Measurements from ENCODE around the gene CPA2. TPM values are rescaled to one million over a fixed set of nuclear protein-coding genes. Genes with fewer than 3 reads are reported as not detected.
A peak's percentile ranks its signal among the peaks of the same experiment; 100 is the strongest.
"Not testable (repeated sequence)": the region's sequence is repeated elsewhere in the genome, so short reads cannot be mapped to it uniquely, and the experiment has no call there.

CPA2 gene
- total RNA-seq, 1 donor, result not detected

GRCh38 chr7:130242198-130243014 lies 24.3 kb upstream of the CPA2 start:
- no peaks in the 10 kb centered on the region for H3K36me3 ChIP-seq (ENCODE audit: insufficient read depth, low read length)
- no peaks in the 10 kb centered on the region for H3K9me3 ChIP-seq (ENCODE audit: low read depth, low read length)
- DNase-seq (ENCODE audit: insufficient read length, low spot score, missing footprints), result peak; percentile 68
- no peak overlapping the region for H3K4me2 ChIP-seq (ENCODE audit: insufficient read depth, low read length)
- no peak overlapping the region for H2AFZ ChIP-seq (ENCODE audit: low read length)
- TF ChIP-seq CTCF (IDR thresholded peaks at IDR 0.05; ENCODE audit: extremely low read depth, low read depth, low read length), result peak; percentile 88
- H3K4me1 ChIP-seq (ENCODE audit: insufficient read depth, low read length), result peaks cover 4% of the 10 kb centered on the region
- H4K20me1 ChIP-seq (ENCODE audit: insufficient read depth, low read length), result no peaks in the 10 kb centered on the region
- H3K27me3 ChIP-seq (ENCODE audit: insufficient read depth, low read length), result no peaks in the 10 kb centered on the region
- H3K27ac ChIP-seq (ENCODE audit: low read depth, low read length), result no peak overlapping the region
- no peak overlapping the region for H3K4me3 ChIP-seq (ENCODE audit: insufficient read depth, low read length)
- no peaks in the 10 kb centered on the region for H3K79me2 ChIP-seq (ENCODE audit: insufficient read depth, low read length)

GRCh38 chr7:130243486-130243885 lies 23.2 kb upstream of the CPA2 start:
- H3K79me2 ChIP-seq (ENCODE audit: insufficient read depth, low read length); H3K9me3 ChIP-seq (ENCODE audit: low read depth, low read length); H3K4me3 ChIP-seq (ENCODE audit: insufficient read depth, low read length); H3K27ac ChIP-seq (ENCODE audit: low read depth, low read length); H4K20me1 ChIP-seq (ENCODE audit: insufficient read depth, low read length); H3K27me3 ChIP-seq (ENCODE audit: insufficient read depth, low read length); H3K36me3 ChIP-seq (ENCODE audit: insufficient read depth, low read length); DNase-seq (ENCODE audit: insufficient read length, low spot score, missing footprints); H3K4me1 ChIP-seq (ENCODE audit: insufficient read depth, low read length); H2AFZ ChIP-seq (ENCODE audit: low read length): not testable (repeated sequence)
- H3K4me2 ChIP-seq (ENCODE audit: insufficient read depth, low read length), result peak overlapping the region; percentile 30

GRCh38 chr7:130246491-130246890 lies 20.2 kb upstream of the CPA2 start:
- not testable (repeated sequence) for H2AFZ ChIP-seq (ENCODE audit: low read length); H3K27me3 ChIP-seq (ENCODE audit: insufficient read depth, low read length); H3K4me3 ChIP-seq (ENCODE audit: insufficient read depth, low read length); H3K4me2 ChIP-seq (ENCODE audit: insufficient read depth, low read length); DNase-seq (ENCODE audit: insufficient read length, low spot score, missing footprints); H3K79me2 ChIP-seq (ENCODE audit: insufficient read depth, low read length); H3K4me1 ChIP-seq (ENCODE audit: insufficient read depth, low read length); H3K9me3 ChIP-seq (ENCODE audit: low read depth, low read length); H4K20me1 ChIP-seq (ENCODE audit: insufficient read depth, low read length); H3K36me3 ChIP-seq (ENCODE audit: insufficient read depth, low read length); H3K27ac ChIP-seq (ENCODE audit: low read depth, low read length)

- H3K27me3 ChIP-seq (ENCODE audit: insufficient read depth, low read length); H2AFZ ChIP-seq (ENCODE audit: low read length); H3K36me3 ChIP-seq (ENCODE audit: insufficient read depth, low read length); H4K20me1 ChIP-seq (ENCODE audit: insufficient read depth, low read length); H3K4me2 ChIP-seq (ENCODE audit: insufficient read depth, low read length); DNase-seq (ENCODE audit: insufficient read length, low spot score, missing footprints); H3K79me2 ChIP-seq (ENCODE audit: insufficient read depth, low read length); H3K4me1 ChIP-seq (ENCODE audit: insufficient read depth, low read length); H3K4me3 ChIP-seq (ENCODE audit: insufficient read depth, low read length); H3K27ac ChIP-seq (ENCODE audit: low read depth, low read length); H3K9me3 ChIP-seq (ENCODE audit: low read depth, low read length): not testable (repeated sequence)
Observed at GRCh38 chr7:130248842-130249241, 17.8 kb upstream of the CPA2 start.

GRCh38 chr7:130249626-130250025 lies 17.0 kb upstream of the CPA2 start:
- not testable (repeated sequence) for H3K79me2 ChIP-seq (ENCODE audit: insufficient read depth, low read length); H3K27me3 ChIP-seq (ENCODE audit: insufficient read depth, low read length); H3K27ac ChIP-seq (ENCODE audit: low read depth, low read length); H3K4me1 ChIP-seq (ENCODE audit: insufficient read depth, low read length); H2AFZ ChIP-seq (ENCODE audit: low read length); H4K20me1 ChIP-seq (ENCODE audit: insufficient read depth, low read length); H3K9me3 ChIP-seq (ENCODE audit: low read depth, low read length); H3K4me2 ChIP-seq (ENCODE audit: insufficient read depth, low read length); DNase-seq (ENCODE audit: insufficient read length, low spot score, missing footprints); H3K4me3 ChIP-seq (ENCODE audit: insufficient read depth, low read length); H3K36me3 ChIP-seq (ENCODE audit: insufficient read depth, low read length)

GRCh38 chr7:130254555-130254954 lies 12.1 kb upstream of the CPA2 start:
- H2AFZ ChIP-seq (ENCODE audit: low read length), result no peak overlapping the region
- H3K79me2 ChIP-seq (ENCODE audit: insufficient read depth, low read length), result no peaks in the 10 kb centered on the region
- no peaks in the 10 kb centered on the region for H3K4me1 ChIP-seq (ENCODE audit: insufficient read depth, low read length)
- no peaks in the 10 kb centered on the region for H3K27me3 ChIP-seq (ENCODE audit: insufficient read depth, low read length)
- DNase-seq (ENCODE audit: insufficient read length, low spot score, missing footprints), result no peak
- H3K4me2 ChIP-seq (ENCODE audit: insufficient read depth, low read length), result no peak overlapping the region
- no peak overlapping the region for H3K27ac ChIP-seq (ENCODE audit: low read depth, low read length)
- H4K20me1 ChIP-seq (ENCODE audit: insufficient read depth, low read length), result no peaks in the 10 kb centered on the region
- peaks cover 4% of the 10 kb centered on the region for H3K9me3 ChIP-seq (ENCODE audit: low read depth, low read length)
- no peak overlapping the region for H3K4me3 ChIP-seq (ENCODE audit: insufficient read depth, low read length)
- H3K36me3 ChIP-seq (ENCODE audit: insufficient read depth, low read length), result no peaks in the 10 kb centered on the region
- no peak for TF ChIP-seq CTCF (IDR thresholded peaks at IDR 0.05; ENCODE audit: extremely low read depth, low read depth, low read length)
